Osteocyte (in vitro differentiated cells): ENCODE measurements around the gene CNNM2. TPM values are rescaled to one million over a fixed set of nuclear protein-coding genes. Genes with fewer than 3 reads are reported as not detected.
"Not testable (repeated sequence)": the region's sequence is repeated elsewhere in the genome, so short reads cannot be mapped to it uniquely, and the experiment has no call there.

Source experiments
- DNase-seq: peaks from one replicate; pipeline ENCODE4 v3.0.0; 2021; ENCODE audit warnings: mixed read lengths; ENCODE audit not compliant: unreplicated experiment; ENCODE audit errors: extremely low spot score
- H3K27ac Mint-ChIP-seq: one replicate; pipeline ENCODE4 v1.8.0; 2021; ENCODE audit warnings: mild to moderate bottlenecking, mixed read lengths; ENCODE audit not compliant: unreplicated experiment
- H3K27me3 Mint-ChIP-seq: one replicate; pipeline ENCODE4 v1.8.0; 2021; ENCODE audit warnings: mixed read lengths; ENCODE audit not compliant: unreplicated experiment
- H3K36me3 Mint-ChIP-seq: one replicate; pipeline ENCODE4 v1.8.0; 2021; ENCODE audit warnings: mixed read lengths; ENCODE audit not compliant: unreplicated experiment
- H3K4me1 Mint-ChIP-seq: one replicate; pipeline ENCODE4 v1.8.0; 2021; ENCODE audit warnings: mixed read lengths; ENCODE audit not compliant: unreplicated experiment
- H3K4me3 Mint-ChIP-seq: one replicate; pipeline ENCODE4 v1.8.0; 2021; ENCODE audit warnings: mild to moderate bottlenecking, moderate library complexity, mixed read lengths; ENCODE audit not compliant: unreplicated experiment
- H3K9me3 Mint-ChIP-seq: one replicate; pipeline ENCODE4 v1.8.0; 2021; ENCODE audit warnings: mixed read lengths; ENCODE audit not compliant: unreplicated experiment
- total RNA-seq: library from RNA; stranded (reverse); gene quantifications from 2 replicates; pipeline ENCODE4 v1.2.1, GENCODE V29; 2021
- TF ChIP-seq, protein P1 (sequence below): fragments of 200-600 bp; sonication (generic); IDR thresholded peaks from 2 replicates; pipeline ENCODE4 v1.5.0; 2021; ENCODE audit warnings: antibody characterized with exemption, mild to moderate bottlenecking, moderate library complexity

CNNM2 gene
- total RNA-seq, 1 donor from 2014 or later: 11.7 TPM

DNA sequence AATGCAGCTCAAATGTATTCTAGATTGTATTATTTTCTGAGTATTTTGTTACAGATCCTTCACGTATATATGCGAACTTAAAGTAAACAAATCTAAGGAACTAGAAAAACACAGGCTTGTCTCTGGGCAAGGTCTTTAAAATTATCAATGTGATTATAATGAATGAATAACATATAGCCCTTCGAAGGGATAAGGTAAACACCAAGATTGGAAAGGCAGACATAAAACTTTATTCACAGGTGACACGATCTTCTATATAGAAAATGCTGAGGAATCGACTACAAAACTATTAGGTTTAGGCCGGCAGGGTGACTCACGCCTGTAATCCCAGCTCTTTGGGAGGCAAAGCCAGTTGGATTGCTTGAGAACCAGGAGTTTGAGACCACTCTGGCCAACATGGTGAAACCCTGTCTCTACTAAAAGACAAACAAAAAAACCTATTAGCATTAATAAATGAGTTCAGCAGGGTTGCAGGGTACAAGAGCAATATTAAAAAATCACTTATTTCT, 80.4 kb downstream of the CNNM2 start:
- Mint-ChIP-seq H3K4me3 (no peak overlapping the region), H3K27me3 (peaks cover 3% of the 10 kb centered on the region), H3K36me3 (no peaks in the 10 kb centered on the region), H3K9me3 (no peaks in the 10 kb centered on the region), H3K4me1 (peaks cover 9% of the 10 kb centered on the region), H3K27ac (no peak overlapping the region)
- DNase-seq: no peak
- TF ChIP-seq, protein P1, sequence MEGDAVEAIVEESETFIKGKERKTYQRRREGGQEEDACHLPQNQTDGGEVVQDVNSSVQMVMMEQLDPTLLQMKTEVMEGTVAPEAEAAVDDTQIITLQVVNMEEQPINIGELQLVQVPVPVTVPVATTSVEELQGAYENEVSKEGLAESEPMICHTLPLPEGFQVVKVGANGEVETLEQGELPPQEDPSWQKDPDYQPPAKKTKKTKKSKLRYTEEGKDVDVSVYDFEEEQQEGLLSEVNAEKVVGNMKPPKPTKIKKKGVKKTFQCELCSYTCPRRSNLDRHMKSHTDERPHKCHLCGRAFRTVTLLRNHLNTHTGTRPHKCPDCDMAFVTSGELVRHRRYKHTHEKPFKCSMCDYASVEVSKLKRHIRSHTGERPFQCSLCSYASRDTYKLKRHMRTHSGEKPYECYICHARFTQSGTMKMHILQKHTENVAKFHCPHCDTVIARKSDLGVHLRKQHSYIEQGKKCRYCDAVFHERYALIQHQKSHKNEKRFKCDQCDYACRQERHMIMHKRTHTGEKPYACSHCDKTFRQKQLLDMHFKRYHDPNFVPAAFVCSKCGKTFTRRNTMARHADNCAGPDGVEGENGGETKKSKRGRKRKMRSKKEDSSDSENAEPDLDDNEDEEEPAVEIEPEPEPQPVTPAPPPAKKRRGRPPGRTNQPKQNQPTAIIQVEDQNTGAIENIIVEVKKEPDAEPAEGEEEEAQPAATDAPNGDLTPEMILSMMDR: no peak

DNA sequence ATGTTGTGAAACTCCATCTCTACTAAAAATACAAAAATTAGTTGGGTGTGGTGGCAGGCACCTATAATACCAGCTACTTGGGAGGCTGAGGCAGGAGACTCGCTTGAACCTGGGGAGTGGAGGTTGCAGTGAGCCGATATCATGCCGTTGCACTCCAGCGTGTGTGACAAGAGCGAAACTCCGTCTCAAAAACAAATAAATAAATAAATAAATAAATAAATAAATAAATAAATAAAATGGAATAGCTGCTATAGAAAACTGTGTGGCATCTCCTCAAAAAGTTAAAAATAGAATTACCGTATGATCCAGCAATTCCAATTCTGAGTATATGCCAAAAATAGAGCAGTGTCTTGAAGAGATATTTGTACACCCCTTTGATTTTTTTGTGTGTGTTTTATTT, 82.0 kb downstream of the CNNM2 start:
- H3K27ac Mint-ChIP-seq, H3K36me3 Mint-ChIP-seq, H3K27me3 Mint-ChIP-seq, H3K4me3 Mint-ChIP-seq, DNase-seq, H3K4me1 Mint-ChIP-seq, H3K9me3 Mint-ChIP-seq: not testable (repeated sequence)

DNA sequence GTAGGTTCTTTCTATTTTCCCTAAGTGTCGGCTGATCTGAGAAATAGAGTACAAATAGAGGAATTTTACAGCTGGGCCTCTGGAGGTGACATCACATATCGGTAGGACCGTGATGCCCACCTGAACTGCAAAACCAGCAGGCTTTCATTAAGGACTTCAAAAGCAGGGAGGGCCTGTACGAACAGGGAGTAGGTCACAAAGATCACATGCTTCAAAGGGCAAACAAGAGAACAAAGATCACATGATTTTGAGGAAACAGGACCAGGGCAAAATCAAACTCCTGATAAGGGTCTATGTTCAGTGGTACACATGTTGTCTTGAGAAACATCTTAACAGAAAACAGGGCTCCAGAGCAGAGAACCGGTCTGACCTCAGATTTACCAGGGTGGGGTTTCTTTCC, 88.9 kb downstream of the CNNM2 start:
- no peak for DNase-seq
- Mint-ChIP-seq H3K9me3 (peaks cover 10% of the 10 kb centered on the region), H3K36me3 (peaks cover 5% of the 10 kb centered on the region), H3K4me3 (no peak overlapping the region), H3K27ac (no peak overlapping the region), H3K27me3 (no peaks in the 10 kb centered on the region), H3K4me1 (no peaks in the 10 kb centered on the region)
- TF ChIP-seq, protein P1: no peak

GRCh38 chr10:103013416-103013815, 95.3 kb downstream of the CNNM2 start:
- DNase-seq: no peak
- H3K4me3 Mint-ChIP-seq: no peak overlapping the region
- no peaks in the 10 kb centered on the region for H3K36me3 Mint-ChIP-seq
- H3K4me1 Mint-ChIP-seq: no peaks in the 10 kb centered on the region
- TF ChIP-seq, protein P1: no peak
- no peak overlapping the region for H3K27ac Mint-ChIP-seq
- no peaks in the 10 kb centered on the region for H3K9me3 Mint-ChIP-seq
- H3K27me3 Mint-ChIP-seq: no peaks in the 10 kb centered on the region

- Mint-ChIP-seq H3K36me3 (peaks cover 2% of the 10 kb centered on the region), H3K9me3 (no peaks in the 10 kb centered on the region), H3K4me3 (no peak overlapping the region), H3K27ac (no peak overlapping the region), H3K4me1 (no peaks in the 10 kb centered on the region), H3K27me3 (peaks cover 3% of the 10 kb centered on the region)
- DNase-seq: no peak
- TF ChIP-seq, protein P1: no peak
These were observed 101.3 kb downstream of the CNNM2 start for GRCh38 chr10:103019425-103019824.
